ENCODE results near the gene LCP2. TPM values are rescaled to one million over a fixed set of nuclear protein-coding genes. Genes with fewer than 3 reads are reported as not detected.

The LCP2 gene
- total and polyA plus RNA-seq, 2 donors from 2014 or later, result 4.6 to 48.8 TPM

DNA sequence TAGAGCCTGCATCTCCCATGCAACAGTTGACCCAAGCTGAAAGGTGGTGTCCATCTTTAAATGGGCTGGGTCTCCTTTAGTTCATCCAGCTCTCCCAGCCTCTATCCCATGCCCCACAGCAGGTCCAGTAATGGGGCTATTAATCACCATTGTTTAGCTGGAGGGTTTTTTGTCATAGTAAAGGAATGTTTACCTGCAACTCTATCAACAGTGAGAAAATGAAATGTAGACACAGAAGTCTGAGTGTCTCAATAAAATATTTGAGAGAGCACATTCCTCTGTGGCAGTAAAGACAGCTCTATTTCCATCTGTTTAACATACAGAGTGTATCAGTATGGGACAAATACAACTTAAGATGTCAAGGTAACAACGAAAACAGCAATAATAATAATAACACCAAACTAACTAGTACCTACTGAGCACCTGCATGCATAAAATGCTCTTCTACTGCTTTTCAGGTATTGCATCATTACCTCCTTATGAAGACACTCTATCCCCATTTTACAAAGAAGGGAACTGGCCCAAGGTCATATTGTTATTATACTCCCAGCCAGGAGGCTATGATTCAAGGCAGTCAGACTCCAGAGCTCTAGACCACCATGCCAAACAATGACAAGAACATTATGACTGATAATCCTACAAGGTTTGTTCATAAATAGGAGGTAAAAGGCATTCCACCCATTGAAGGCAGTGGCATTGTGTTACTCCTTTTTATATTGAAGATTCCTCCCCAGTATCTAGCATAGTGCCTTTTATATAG is 85.8 kb downstream of the LCP2 start:
- Histone ChIP-seq H3K9ac (ENCODE audit: low read length in 3 of 3) (no peak overlapping the region), H3K4me1 (ENCODE audit: control insufficient read depth in 2 of 3, insufficient read depth in 2 of 3, low read depth in 1 of 3, low read length in 3 of 3) (no peaks in the 10 kb centered on the region), H3K4me3 (ENCODE audit: low read length in 3 of 3) (no peak overlapping the region), H3K36me3 (ENCODE audit: control insufficient read depth in 2 of 3, insufficient read depth in 3 of 3, low read length in 3 of 3) (no peaks in the 10 kb centered on the region), H3K9me3 (ENCODE audit: control insufficient read depth in 2 of 3, insufficient read depth in 1 of 3, low read length in 3 of 3) (no peaks in the 10 kb centered on the region), H3K27me3 (ENCODE audit: control insufficient read depth, insufficient read depth, low read length) (no peaks in the 10 kb centered on the region), H3K27ac (ENCODE audit: low read depth in 2 of 2, low read length in 2 of 2) (no peak overlapping the region)
- FAIRE-seq (no peak), DNase-seq (no peak)
- intact Hi-C loops (cut with DNase I), result no loop called here
- TF ChIP-seq, protein P1, sequence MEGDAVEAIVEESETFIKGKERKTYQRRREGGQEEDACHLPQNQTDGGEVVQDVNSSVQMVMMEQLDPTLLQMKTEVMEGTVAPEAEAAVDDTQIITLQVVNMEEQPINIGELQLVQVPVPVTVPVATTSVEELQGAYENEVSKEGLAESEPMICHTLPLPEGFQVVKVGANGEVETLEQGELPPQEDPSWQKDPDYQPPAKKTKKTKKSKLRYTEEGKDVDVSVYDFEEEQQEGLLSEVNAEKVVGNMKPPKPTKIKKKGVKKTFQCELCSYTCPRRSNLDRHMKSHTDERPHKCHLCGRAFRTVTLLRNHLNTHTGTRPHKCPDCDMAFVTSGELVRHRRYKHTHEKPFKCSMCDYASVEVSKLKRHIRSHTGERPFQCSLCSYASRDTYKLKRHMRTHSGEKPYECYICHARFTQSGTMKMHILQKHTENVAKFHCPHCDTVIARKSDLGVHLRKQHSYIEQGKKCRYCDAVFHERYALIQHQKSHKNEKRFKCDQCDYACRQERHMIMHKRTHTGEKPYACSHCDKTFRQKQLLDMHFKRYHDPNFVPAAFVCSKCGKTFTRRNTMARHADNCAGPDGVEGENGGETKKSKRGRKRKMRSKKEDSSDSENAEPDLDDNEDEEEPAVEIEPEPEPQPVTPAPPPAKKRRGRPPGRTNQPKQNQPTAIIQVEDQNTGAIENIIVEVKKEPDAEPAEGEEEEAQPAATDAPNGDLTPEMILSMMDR (IDR thresholded peaks at IDR 0.05; ENCODE audit: borderline replicate concordance, extremely low read depth, insufficient read depth), result no peak

DNA sequence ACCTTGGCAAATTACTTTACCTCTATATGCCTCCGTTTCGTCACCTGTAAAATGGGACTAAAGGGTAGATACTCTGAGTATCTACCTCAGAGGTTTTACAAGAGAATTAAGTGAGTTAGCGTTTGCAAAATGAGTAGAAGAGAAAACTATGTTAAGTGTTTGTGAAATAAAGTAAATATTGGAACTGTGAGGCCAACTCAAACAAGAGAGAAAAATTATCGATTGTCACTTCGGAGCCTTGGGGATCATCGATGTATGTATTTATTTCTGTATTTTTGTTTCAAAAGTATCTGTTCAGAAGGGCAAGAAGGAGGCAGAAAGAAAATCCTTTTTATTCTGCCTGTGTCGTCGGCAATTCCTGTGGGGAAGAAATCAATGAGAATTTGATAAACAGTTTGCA is 90.6 kb downstream of the LCP2 start:
- H3K27me3 ChIP-seq (ENCODE audit: control insufficient read depth, insufficient read depth, low read length), result no peaks in the 10 kb centered on the region

DNA sequence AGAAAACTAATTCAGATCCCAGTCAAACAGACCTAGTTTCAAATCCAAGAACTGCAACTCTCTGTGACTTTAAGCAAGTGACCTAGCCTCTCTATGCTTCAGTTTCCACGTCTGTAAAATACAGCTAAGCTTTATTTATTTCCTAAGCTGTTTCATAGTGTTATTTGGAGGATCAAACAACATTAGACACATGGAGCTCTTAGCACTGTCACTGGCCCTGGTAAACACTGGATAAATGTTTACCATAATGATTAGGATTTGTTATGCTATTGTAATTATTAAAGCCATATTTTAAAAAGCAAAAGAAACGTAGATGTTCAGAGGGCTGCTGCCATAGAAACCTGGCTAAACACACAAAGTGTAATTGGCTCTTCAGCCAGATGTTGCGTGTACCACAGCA is 91.4 kb downstream of the LCP2 start:
- intact Hi-C loops (cut with DNase I), result no loop called here
- TF ChIP-seq, protein P1 (IDR thresholded peaks at IDR 0.05; ENCODE audit: borderline replicate concordance, extremely low read depth, insufficient read depth), result no peak
- Histone ChIP-seq H3K36me3 (ENCODE audit: control insufficient read depth in 2 of 3, insufficient read depth in 3 of 3, low read length in 3 of 3) (no peaks in the 10 kb centered on the region), H3K27ac (ENCODE audit: low read depth in 2 of 2, low read length in 2 of 2) (no peak overlapping the region), H3K27me3 (ENCODE audit: control insufficient read depth, insufficient read depth, low read length) (no peaks in the 10 kb centered on the region), H3K9ac (ENCODE audit: low read length in 3 of 3) (no peak overlapping the region), H3K4me1 (ENCODE audit: control insufficient read depth in 2 of 3, insufficient read depth in 2 of 3, low read depth in 1 of 3, low read length in 3 of 3) (no peaks in the 10 kb centered on the region), H3K9me3 (ENCODE audit: control insufficient read depth in 2 of 3, insufficient read depth in 1 of 3, low read length in 3 of 3) (no peaks in the 10 kb centered on the region), H3K4me3 (ENCODE audit: low read length in 3 of 3) (no peak overlapping the region)
- DNase-seq (no peak), FAIRE-seq (no peak)

More for the DNA sequence above, 90.6 kb downstream of the LCP2 start:
- Histone ChIP-seq H3K27ac (ENCODE audit: low read depth in 2 of 2, low read length in 2 of 2) (no peak overlapping the region), H3K9ac (ENCODE audit: low read length in 3 of 3) (no peak overlapping the region), H3K36me3 (ENCODE audit: control insufficient read depth in 2 of 3, insufficient read depth in 3 of 3, low read length in 3 of 3) (no peaks in the 10 kb centered on the region), H3K4me3 (ENCODE audit: low read length in 3 of 3) (no peak overlapping the region), H3K4me1 (ENCODE audit: control insufficient read depth in 2 of 3, insufficient read depth in 2 of 3, low read depth in 1 of 3, low read length in 3 of 3) (no peaks in the 10 kb centered on the region), H3K9me3 (ENCODE audit: control insufficient read depth in 2 of 3, insufficient read depth in 1 of 3, low read length in 3 of 3) (no peaks in the 10 kb centered on the region)
- intact Hi-C loops (cut with DNase I), result no loop called here
- no peak for FAIRE-seq
- TF ChIP-seq, protein P1 (IDR thresholded peaks at IDR 0.05; ENCODE audit: borderline replicate concordance, extremely low read depth, insufficient read depth), result no peak
- no peak for DNase-seq

Measured in kidney (tissue), 14 donors.